Measurements from ENCODE around the gene RBM6. TPM values are rescaled to one million over a fixed set of nuclear protein-coding genes. Genes with fewer than 3 reads are reported as not detected.
A peak's percentile ranks its signal among the peaks of the same experiment; 100 is the strongest.

Gene RBM6
- total and polyA plus RNA-seq, 9 of the 15 experiments (the other 6 are each of a cell fraction or from before 2014, with no cell fraction given), result 19.9 to 82.2 (median 57.8) TPM

DNA sequence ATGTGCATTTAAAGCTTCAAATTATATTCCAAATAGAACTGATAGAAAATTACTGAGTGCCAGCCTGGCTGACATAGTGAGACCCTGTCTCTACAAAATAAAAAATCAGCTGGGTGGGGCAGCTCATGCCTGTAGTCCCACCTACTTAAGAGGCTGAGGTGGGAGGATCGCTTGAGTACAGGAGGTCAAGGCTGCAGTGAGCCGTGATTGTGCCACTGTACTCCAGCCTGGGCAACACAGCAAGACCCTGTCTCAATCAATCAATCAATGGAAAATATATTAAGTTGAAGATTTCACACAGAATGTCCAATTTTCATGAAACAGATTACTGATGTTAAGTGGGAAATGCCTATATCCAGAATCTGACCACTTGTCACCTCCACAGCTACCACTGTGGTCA lies 14.5 kb upstream of the RBM6 start:
- Histone ChIP-seq H3K36me3 (ENCODE audit: control insufficient read depth, insufficient read depth, low read length) (peaks cover 9% of the 10 kb centered on the region; the same call in 2 of the 3 replicates), H4K20me1 (replicated peaks; ENCODE audit: control insufficient read depth, insufficient read depth, low read length) (no peaks in the 10 kb centered on the region), H3K9ac (ENCODE audit: insufficient read depth in 1 of 2, low read depth in 2 of 2, low read length in 2 of 2) (peak overlapping the region in 1 of 2 experiments; percentile 45; a peak in 1 of 4 replicates), H3K27me3 (ENCODE audit: control insufficient read depth in 2 of 2, insufficient read depth in 2 of 2, low read length in 2 of 2) (no peaks in the 10 kb centered on the region), H3K4me2 (ENCODE audit: insufficient read depth, low read length) (peak overlapping the region; percentile 24; the same call in 1 of the 2 replicates), H3K9me3 (replicated peaks; ENCODE audit: control insufficient read depth, insufficient read depth, low read depth, low read length) (no peaks in the 10 kb centered on the region), H3K4me1 (replicated peaks in 1 of 2; ENCODE audit: control insufficient read depth in 2 of 2, insufficient read depth in 2 of 2, low read length in 2 of 2) (peaks cover 20 to 23% of the 10 kb centered on the region in 2 experiments), H3K9me1 (ENCODE audit: control insufficient read depth, insufficient read depth, low read length) (peaks cover 2% of the 10 kb centered on the region), H3K79me2 (ENCODE audit: control insufficient read depth, insufficient read depth, low read length) (peaks cover 29% of the 10 kb centered on the region), H3K27ac (ENCODE audit: extremely low read depth, low read depth, low read length) (peak overlapping the region; percentile 65; the same call in 2 of the 3 replicates), H3K4me3 (no peak overlapping the region), H2AFZ (ENCODE audit: low read depth, low read length) (no peak overlapping the region)
- BruUV-seq (replicated peaks), result no TSS peak
- ATAC-seq, result no peak
- in situ Hi-C loops (cut with MboI), result no loop called here
- FAIRE-seq, result no peak
- intact Hi-C loops (cut with micrococcal nuclease), result loop anchor here (5.0 kb wide), 1 partner anchor 162 kb away; the partner anchor contains the start of gene RBM5
- DNase-seq (ENCODE audit: extremely low read depth in 1 of 4, low spot score in 3 of 4), result no peak
- TF ChIP-seq HMG20B (CRISPR knock-in tag; IDR thresholded peaks at IDR 0.05) (no peak), RBM25 (IDR thresholded peaks at IDR 0.05; ENCODE audit: low read depth, low read length, severe bottlenecking) (peak; percentile 54), ZNF121 (CRISPR knock-in tag; conservative IDR thresholded peaks at IDR 0.05) (peak; percentile 78)
- ChIA-PET POLR2A (interaction anchor here (0.8 to 1.8 kb wide), 6 partner anchors 11 to 320 kb away, joined by 3 to 7 read pairs (median 4); partner anchors contain the start of gene RBM6), CTCF (ENCODE audit: low intra/inter-chr PET ratio) (no interaction called here)
- 69% methylated on average over 2 of the region's 2 CpGs for WGBS (ENCODE audit: insufficient coverage, low coverage, missing lambda C conversion rate)

DNA sequence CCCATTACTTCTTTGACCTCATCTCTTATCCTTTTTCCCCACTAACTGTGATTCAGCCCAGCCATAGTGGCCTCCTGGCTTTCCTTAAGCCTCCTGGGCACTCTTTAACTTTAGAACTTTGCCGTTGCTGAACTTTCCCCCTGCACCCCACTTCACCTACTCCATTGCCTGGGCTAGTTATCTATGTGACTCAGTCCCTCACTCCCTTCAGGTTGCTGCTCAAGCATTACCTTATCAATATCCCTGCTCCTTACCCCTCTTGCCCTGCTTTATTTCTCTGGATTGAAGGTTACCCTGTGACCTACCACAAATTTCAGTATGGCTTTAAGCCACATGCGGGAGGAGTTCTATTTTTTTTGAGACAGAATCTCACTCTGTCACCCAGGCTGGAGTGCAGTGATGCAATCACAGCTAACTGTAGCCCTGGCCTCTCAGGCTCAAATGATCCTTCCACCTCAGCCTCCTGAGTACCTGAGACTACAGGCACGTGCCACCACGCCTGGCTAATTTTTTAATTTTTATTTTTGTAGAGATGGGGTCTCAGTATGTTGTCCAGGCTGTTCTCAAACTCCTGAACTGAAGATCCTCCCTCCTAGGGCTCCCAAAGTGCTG lies 13.7 kb upstream of the RBM6 start:
- FAIRE-seq (peak; percentile 6), ATAC-seq (no peak), DNase-seq (ENCODE audit: extremely low read depth in 1 of 4, low spot score in 3 of 4) (peak in 1 of 4 experiments; percentile 4)
- Histone ChIP-seq H3K27ac (ENCODE audit: extremely low read depth, low read depth, low read length) (peak overlapping the region; percentile 65), H3K79me2 (ENCODE audit: control insufficient read depth, insufficient read depth, low read length) (peaks cover 29% of the 10 kb centered on the region), H2AFZ (ENCODE audit: low read depth, low read length) (no peak overlapping the region), H3K4me1 (replicated peaks in 1 of 2; ENCODE audit: control insufficient read depth in 2 of 2, insufficient read depth in 2 of 2, low read length in 2 of 2) (peaks cover 22 to 31% of the 10 kb centered on the region in 2 experiments), H3K27me3 (ENCODE audit: control insufficient read depth in 2 of 2, insufficient read depth in 2 of 2, low read length in 2 of 2) (no peaks in the 10 kb centered on the region), H3K9me3 (replicated peaks; ENCODE audit: control insufficient read depth, insufficient read depth, low read depth, low read length) (no peaks in the 10 kb centered on the region), H3K9me1 (ENCODE audit: control insufficient read depth, insufficient read depth, low read length) (peaks cover 2% of the 10 kb centered on the region), H3K4me3 (no peak overlapping the region), H3K9ac (ENCODE audit: insufficient read depth in 1 of 2, low read depth in 2 of 2, low read length in 2 of 2) (peak overlapping the region; percentile 31 to 45; a peak in 1 of 4 replicates), H4K20me1 (replicated peaks; ENCODE audit: control insufficient read depth, insufficient read depth, low read length) (no peaks in the 10 kb centered on the region), H3K4me2 (ENCODE audit: insufficient read depth, low read length) (peak overlapping the region; percentile 24), H3K36me3 (ENCODE audit: control insufficient read depth, insufficient read depth, low read length) (peaks cover 9% of the 10 kb centered on the region; the same call in 2 of the 3 replicates)
- ChIA-PET POLR2A (no interaction called here), CTCF (ENCODE audit: low intra/inter-chr PET ratio) (no interaction called here)
- in situ Hi-C loops (cut with MboI) (no loop called here), intact Hi-C loops (cut with micrococcal nuclease) (loop anchor here (5.0 kb wide), 1 partner anchor 161 kb away; the partner anchor contains the start of gene RBM5)
- 17% methylated on average over 4 of the region's 4 CpGs for WGBS (ENCODE audit: insufficient coverage, low coverage, missing lambda C conversion rate)
- no TSS peak for BruUV-seq (replicated peaks)
- TF ChIP-seq, protein P1, sequence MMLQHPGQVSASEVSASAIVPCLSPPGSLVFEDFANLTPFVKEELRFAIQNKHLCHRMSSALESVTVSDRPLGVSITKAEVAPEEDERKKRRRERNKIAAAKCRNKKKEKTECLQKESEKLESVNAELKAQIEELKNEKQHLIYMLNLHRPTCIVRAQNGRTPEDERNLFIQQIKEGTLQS (IDR thresholded peaks at IDR 0.05), result peak; percentile 90
- TF ChIP-seq, protein P1 (CRISPR knock-in tag; conservative IDR thresholded peaks at IDR 0.05), result no peak
- TF ChIP-seq CEBPG (CRISPR knock-in tag; IDR thresholded peaks at IDR 0.05) (peak; percentile 90), CEBPG (tag; conservative IDR thresholded peaks at IDR 0.05 in 1 of 2, IDR thresholded peaks at IDR 0.05 in 1 of 2) (peak; percentile 52 to 79), KDM1A (IDR thresholded peaks at IDR 0.05) (peak; percentile 28 to 29; a peak in 1 of 4 replicates), CEBPB (tag; IDR thresholded peaks at IDR 0.05) (peak; percentile 75), CTCF (IDR thresholded peaks at IDR 0.05 in 2 of 3, conservative IDR thresholded peaks at IDR 0.05 in 1 of 3; ENCODE audit: insufficient read depth in 2 of 3, low read depth in 1 of 3, low read length in 3 of 3) (no peak), HMBOX1 (IDR thresholded peaks at IDR 0.05) (peak; percentile 53; the same call in 1 of the 2 replicates)
